Stimulated activated memory B cell treated with anti-CD40 and anti-IgM and Interleukin-4, amounts not matched to agents 10 μg/mL and 1 μg/mL and 100 μg/mL, for 72 hours (primary cell): ENCODE measurements around the gene RAD1.

Source experiments
- ATAC-seq: fragments of 150-1000 bp; cut with Tn5 transposase; 2 replicates; pipeline ENCODE4 v1.10.0; 2021
- H3K27ac Mint-ChIP-seq: one replicate; pipeline ENCODE4 v1.8.0; 2022; ENCODE audit warnings: mild to moderate bottlenecking, mixed read lengths
- H3K27me3 Mint-ChIP-seq: one replicate; pipeline ENCODE4 v1.8.0; 2022; ENCODE audit warnings: mixed read lengths
- H3K36me3 Mint-ChIP-seq: one replicate; pipeline ENCODE4 v1.8.0; 2022; ENCODE audit warnings: mixed read lengths
- H3K4me1 Mint-ChIP-seq: one replicate; pipeline ENCODE4 v1.8.0; 2022; ENCODE audit warnings: mixed read lengths
- H3K4me3 Mint-ChIP-seq: one replicate; pipeline ENCODE4 v1.8.0; 2022; ENCODE audit warnings: mild to moderate bottlenecking, moderate library complexity, mixed read lengths
- H3K9me3 Mint-ChIP-seq: one replicate; pipeline ENCODE4 v1.8.0; 2022; ENCODE audit warnings: mixed read lengths

Gene RAD1

GRCh38 chr5:34895641-34896419 is 19.5 kb downstream of the RAD1 start:
- no peak overlapping the region for H3K27ac Mint-ChIP-seq
- ATAC-seq = no peak
- no peaks in the 10 kb centered on the region for H3K4me1 Mint-ChIP-seq
- H3K36me3 Mint-ChIP-seq = peaks cover 5% of the 10 kb centered on the region
- H3K9me3 Mint-ChIP-seq = no peaks in the 10 kb centered on the region
- no peak overlapping the region for H3K4me3 Mint-ChIP-seq
- H3K27me3 Mint-ChIP-seq = no peaks in the 10 kb centered on the region

GRCh38 chr5:34894716-34895115 is 20.6 kb downstream of the RAD1 start:
- Mint-ChIP-seq H3K4me1 (no peaks in the 10 kb centered on the region), H3K27me3 (no peaks in the 10 kb centered on the region), H3K9me3 (no peaks in the 10 kb centered on the region), H3K36me3 (peaks cover 5% of the 10 kb centered on the region), H3K4me3 (no peak overlapping the region), H3K27ac (no peak overlapping the region)
- ATAC-seq = no peak

GRCh38 chr5:34892414-34892813 is 22.9 kb downstream of the RAD1 start:
- Mint-ChIP-seq H3K4me3 (no peak overlapping the region), H3K4me1 (no peaks in the 10 kb centered on the region), H3K27me3 (peaks cover 1% of the 10 kb centered on the region), H3K9me3 (no peaks in the 10 kb centered on the region), H3K36me3 (peaks cover 5% of the 10 kb centered on the region), H3K27ac (no peak overlapping the region)
- ATAC-seq = no peak

- H3K27ac Mint-ChIP-seq = no peak overlapping the region
- H3K4me1 Mint-ChIP-seq = no peaks in the 10 kb centered on the region
- H3K27me3 Mint-ChIP-seq = peaks cover 6% of the 10 kb centered on the region
- H3K4me3 Mint-ChIP-seq = no peak overlapping the region
- ATAC-seq = no peak
- no peaks in the 10 kb centered on the region for H3K9me3 Mint-ChIP-seq
- H3K36me3 Mint-ChIP-seq = peaks cover 5% of the 10 kb centered on the region
These were observed 23.3 kb downstream of the RAD1 start for GRCh38 chr5:34891981-34892380.

GRCh38 chr5:34889394-34889793 is 25.9 kb downstream of the RAD1 start:
- no peak overlapping the region for H3K4me3 Mint-ChIP-seq
- no peaks in the 10 kb centered on the region for H3K4me1 Mint-ChIP-seq
- no peak overlapping the region for H3K27ac Mint-ChIP-seq
- ATAC-seq = no peak
- H3K9me3 Mint-ChIP-seq = no peaks in the 10 kb centered on the region
- no peaks in the 10 kb centered on the region for H3K36me3 Mint-ChIP-seq
- peaks cover 11% of the 10 kb centered on the region for H3K27me3 Mint-ChIP-seq

- H3K36me3 Mint-ChIP-seq = no peaks in the 10 kb centered on the region
These were observed 28.7 kb downstream of the RAD1 start for GRCh38 chr5:34886392-34887119.

GRCh38 chr5:34881246-34881645 is 34.1 kb downstream of the RAD1 start:
- Mint-ChIP-seq H3K4me1 (no peaks in the 10 kb centered on the region), H3K27me3 (no peaks in the 10 kb centered on the region), H3K4me3 (no peak overlapping the region), H3K27ac (no peak overlapping the region), H3K9me3 (peaks cover 3% of the 10 kb centered on the region), H3K36me3 (no peaks in the 10 kb centered on the region)
- no peak for ATAC-seq

More at GRCh38 chr5:34886392-34887119, 28.7 kb downstream of the RAD1 start:
- Mint-ChIP-seq H3K4me1 (no peaks in the 10 kb centered on the region), H3K27me3 (peaks cover 11% of the 10 kb centered on the region), H3K9me3 (no peaks in the 10 kb centered on the region), H3K27ac (no peak overlapping the region), H3K4me3 (no peak overlapping the region)
- ATAC-seq = no peak

GRCh38 chr5:34876275-34876674 is 39.0 kb downstream of the RAD1 start:
- H3K4me3 Mint-ChIP-seq = no peak overlapping the region

GRCh38 chr5:34870382-34870781 is 44.9 kb downstream of the RAD1 start:
- Mint-ChIP-seq H3K9me3 (peaks cover under 1% of the 10 kb centered on the region), H3K27me3 (no peaks in the 10 kb centered on the region), H3K36me3 (no peaks in the 10 kb centered on the region), H3K4me1 (no peaks in the 10 kb centered on the region), H3K27ac (no peak overlapping the region), H3K4me3 (no peak overlapping the region)
- ATAC-seq = no peak

More at GRCh38 chr5:34876275-34876674, 39.0 kb downstream of the RAD1 start:
- no peaks in the 10 kb centered on the region for H3K4me1 Mint-ChIP-seq
- ATAC-seq = no peak
- H3K27ac Mint-ChIP-seq = no peak overlapping the region
- peaks cover 5% of the 10 kb centered on the region for H3K36me3 Mint-ChIP-seq
- no peaks in the 10 kb centered on the region for H3K27me3 Mint-ChIP-seq
- peaks cover 10% of the 10 kb centered on the region for H3K9me3 Mint-ChIP-seq

- ATAC-seq = no peak
- Mint-ChIP-seq H3K27me3 (no peaks in the 10 kb centered on the region), H3K9me3 (no peaks in the 10 kb centered on the region), H3K4me3 (no peak overlapping the region), H3K27ac (no peak overlapping the region), H3K4me1 (no peaks in the 10 kb centered on the region), H3K36me3 (no peaks in the 10 kb centered on the region)
These were observed 46.0 kb downstream of the RAD1 start for GRCh38 chr5:34869256-34869655.

GRCh38 chr5:34868791-34869190 is 46.5 kb downstream of the RAD1 start:
- Mint-ChIP-seq H3K27me3 (no peaks in the 10 kb centered on the region), H3K27ac (no peak overlapping the region), H3K4me1 (no peaks in the 10 kb centered on the region), H3K36me3 (no peaks in the 10 kb centered on the region), H3K4me3 (no peak overlapping the region), H3K9me3 (no peaks in the 10 kb centered on the region)
- no peak for ATAC-seq

- no peak for ATAC-seq
- H3K27me3 Mint-ChIP-seq = no peaks in the 10 kb centered on the region
- no peak overlapping the region for H3K27ac Mint-ChIP-seq
- H3K4me1 Mint-ChIP-seq = no peaks in the 10 kb centered on the region
- H3K9me3 Mint-ChIP-seq = no peaks in the 10 kb centered on the region
- no peak overlapping the region for H3K4me3 Mint-ChIP-seq
- no peaks in the 10 kb centered on the region for H3K36me3 Mint-ChIP-seq
These were observed 47.6 kb downstream of the RAD1 start for GRCh38 chr5:34867660-34868059.

GRCh38 chr5:34866989-34867471 is 48.3 kb downstream of the RAD1 start:
- Mint-ChIP-seq H3K4me3 (no peak overlapping the region), H3K36me3 (no peaks in the 10 kb centered on the region), H3K27ac (no peak overlapping the region), H3K9me3 (no peaks in the 10 kb centered on the region), H3K4me1 (no peaks in the 10 kb centered on the region), H3K27me3 (no peaks in the 10 kb centered on the region)
- no peak for ATAC-seq

- Mint-ChIP-seq H3K27ac (no peak overlapping the region), H3K4me3 (no peak overlapping the region), H3K4me1 (no peaks in the 10 kb centered on the region), H3K27me3 (no peaks in the 10 kb centered on the region), H3K9me3 (no peaks in the 10 kb centered on the region), H3K36me3 (no peaks in the 10 kb centered on the region)
- no peak for ATAC-seq
These were observed 50.2 kb downstream of the RAD1 start for GRCh38 chr5:34865091-34865490.

- Mint-ChIP-seq H3K27ac (no peak overlapping the region), H3K9me3 (no peaks in the 10 kb centered on the region), H3K27me3 (no peaks in the 10 kb centered on the region), H3K4me3 (no peak overlapping the region), H3K4me1 (no peaks in the 10 kb centered on the region), H3K36me3 (no peaks in the 10 kb centered on the region)
- ATAC-seq = no peak
These were observed 51.4 kb downstream of the RAD1 start for GRCh38 chr5:34863946-34864345.

- H3K36me3 Mint-ChIP-seq = no peaks in the 10 kb centered on the region
- H3K4me1 Mint-ChIP-seq = peaks cover 9% of the 10 kb centered on the region
- no peak overlapping the region for H3K4me3 Mint-ChIP-seq
- H3K27ac Mint-ChIP-seq = no peak overlapping the region
- no peak for ATAC-seq
- H3K27me3 Mint-ChIP-seq = no peaks in the 10 kb centered on the region
- H3K9me3 Mint-ChIP-seq = no peaks in the 10 kb centered on the region
These were observed 56.1 kb downstream of the RAD1 start for GRCh38 chr5:34859253-34859652.
